Measurements from ENCODE around the gene TNFSF9.
A peak's percentile ranks its signal among the peaks of the same experiment; 100 is the strongest.
"Not testable (repeated sequence)": the region's sequence is repeated elsewhere in the genome, so short reads cannot be mapped to it uniquely, and the experiment has no call there.

TNFSF9 gene

GRCh38 chr19:6532244-6532999 is 1.6 kb downstream of the TNFSF9 start:
- DNase-seq (ENCODE audit: low read depth): no peak

DNA sequence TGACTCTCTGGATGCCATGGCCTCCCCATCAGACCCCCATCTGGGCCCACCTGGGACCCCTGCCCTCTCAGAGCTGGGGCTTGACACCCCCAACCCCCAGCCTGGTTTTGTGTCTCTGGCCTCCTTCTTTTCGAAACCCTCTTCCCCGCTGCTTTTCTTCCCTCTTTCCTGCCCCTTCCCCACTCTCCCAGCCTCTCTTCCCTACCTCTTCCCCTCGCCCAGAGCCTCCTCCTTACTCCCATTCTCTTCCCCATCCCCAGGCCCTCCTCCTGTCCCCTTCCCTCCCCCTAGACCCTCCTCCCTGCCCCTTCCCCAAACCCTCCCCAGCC is 2.1 kb downstream of the TNFSF9 start:
- DNase-seq (ENCODE audit: low read depth): no peak

DNA sequence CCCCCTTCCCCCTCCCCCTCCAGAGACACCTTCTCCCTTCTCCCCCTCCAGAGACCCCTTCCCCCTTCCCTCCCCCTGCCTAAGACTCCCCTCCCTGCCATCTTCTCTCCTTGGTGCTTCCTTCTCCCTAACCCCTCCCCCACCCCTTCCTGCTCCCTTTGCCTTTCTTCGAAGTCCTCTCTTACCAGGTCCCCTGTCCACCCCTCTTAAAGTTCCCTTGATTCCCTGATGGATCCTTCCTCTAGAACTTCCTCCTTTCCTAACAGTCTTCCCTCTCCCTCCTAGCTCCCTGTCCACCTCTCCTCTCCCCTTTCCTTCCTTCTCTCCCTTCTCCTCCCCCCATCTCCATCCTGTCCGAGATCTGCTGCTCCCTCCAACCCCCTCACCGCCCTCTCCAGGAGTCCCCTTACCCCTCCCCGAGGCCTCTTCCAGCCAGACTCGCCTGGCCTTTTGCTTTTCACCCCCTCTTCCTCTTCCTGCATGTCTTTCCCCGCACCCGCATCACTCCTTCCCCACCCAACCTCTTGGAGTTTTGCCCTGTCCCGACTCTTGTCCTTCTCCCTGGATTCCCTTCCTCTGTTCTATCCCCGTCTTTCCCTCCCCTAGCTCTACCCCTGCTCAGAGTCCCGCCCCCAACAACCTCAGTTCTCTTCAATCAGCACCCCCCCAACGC is 3.1 kb downstream of the TNFSF9 start:
- no peak for DNase-seq (ENCODE audit: low read depth)

DNA sequence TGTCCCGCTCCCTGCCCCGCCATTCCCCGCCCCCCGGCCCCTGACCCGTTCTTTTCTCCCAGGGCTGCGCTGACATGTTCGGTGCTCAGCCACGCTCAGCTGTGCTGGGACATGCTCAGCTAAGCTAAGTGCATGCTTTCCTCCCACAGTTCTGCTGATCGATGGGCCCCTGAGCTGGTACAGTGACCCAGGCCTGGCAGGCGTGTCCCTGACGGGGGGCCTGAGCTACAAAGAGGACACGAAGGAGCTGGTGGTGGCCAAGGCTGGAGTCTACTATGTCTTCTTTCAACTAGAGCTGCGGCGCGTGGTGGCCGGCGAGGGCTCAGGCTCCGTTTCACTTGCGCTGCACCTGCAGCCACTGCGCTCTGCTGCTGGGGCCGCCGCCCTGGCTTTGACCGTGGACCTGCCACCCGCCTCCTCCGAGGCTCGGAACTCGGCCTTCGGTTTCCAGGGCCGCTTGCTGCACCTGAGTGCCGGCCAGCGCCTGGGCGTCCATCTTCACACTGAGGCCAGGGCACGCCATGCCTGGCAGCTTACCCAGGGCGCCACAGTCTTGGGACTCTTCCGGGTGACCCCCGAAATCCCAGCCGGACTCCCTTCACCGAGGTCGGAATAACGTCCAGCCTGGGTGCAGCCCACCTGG is 3.7 kb downstream of the TNFSF9 start:
- no peak for DNase-seq (ENCODE audit: low read depth)

DNA sequence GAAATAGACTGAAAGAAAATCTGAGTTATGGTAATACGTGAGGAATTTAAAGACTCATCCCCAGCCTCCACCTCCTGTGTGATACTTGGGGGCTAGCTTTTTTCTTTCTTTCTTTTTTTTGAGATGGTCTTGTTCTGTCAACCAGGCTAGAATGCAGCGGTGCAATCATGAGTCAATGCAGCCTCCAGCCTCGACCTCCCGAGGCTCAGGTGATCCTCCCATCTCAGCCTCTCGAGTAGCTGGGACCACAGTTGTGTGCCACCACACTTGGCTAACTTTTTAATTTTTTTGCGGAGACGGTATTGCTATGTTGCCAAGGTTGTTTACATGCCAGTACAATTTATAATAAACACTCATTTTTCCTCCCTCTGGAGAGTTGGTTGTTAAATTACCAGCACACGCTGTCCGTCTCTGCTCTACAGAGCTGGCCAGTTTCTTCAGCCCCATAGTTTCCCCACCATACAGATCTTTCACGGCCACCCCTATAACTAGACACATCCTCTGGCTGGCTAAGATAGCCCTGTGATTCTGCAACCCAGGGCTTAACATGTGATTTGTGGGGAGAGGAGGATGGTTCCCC is 4.8 kb downstream of the TNFSF9 start:
- no peak for DNase-seq (ENCODE audit: low read depth)

- DNase-seq (ENCODE audit: low read depth): no peak
Observed at GRCh38 chr19:6539514-6539913, 8.7 kb downstream of the TNFSF9 start.

GRCh38 chr19:6540918-6541689 is 10.3 kb downstream of the TNFSF9 start:
- no peak for DNase-seq (ENCODE audit: low read depth)

DNA sequence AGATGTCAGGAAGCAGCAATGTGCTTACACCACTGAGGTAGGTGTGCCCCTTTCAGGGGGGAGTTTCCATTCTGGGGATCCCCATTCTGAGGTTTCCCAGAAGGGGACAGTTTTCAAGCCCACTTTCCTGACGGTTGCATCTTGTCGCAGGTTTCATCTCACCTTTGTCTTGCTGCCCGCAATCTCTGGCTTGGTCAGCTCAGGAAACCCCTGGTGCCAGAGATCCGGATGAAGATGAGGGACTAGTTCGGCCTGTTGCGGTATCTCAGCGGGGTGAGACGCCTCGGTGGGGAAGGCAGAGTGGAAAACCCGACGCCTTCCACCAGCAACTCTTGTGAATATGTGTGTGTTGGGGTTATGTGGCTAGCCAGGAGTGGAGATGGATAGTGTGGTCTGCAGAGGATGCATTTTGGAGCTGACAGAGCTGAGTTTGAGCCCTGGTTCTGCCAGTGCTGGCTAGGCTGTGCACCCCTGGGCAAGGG is 13.1 kb downstream of the TNFSF9 start:
- DNase-seq (ENCODE audit: low read depth): no peak

DNA sequence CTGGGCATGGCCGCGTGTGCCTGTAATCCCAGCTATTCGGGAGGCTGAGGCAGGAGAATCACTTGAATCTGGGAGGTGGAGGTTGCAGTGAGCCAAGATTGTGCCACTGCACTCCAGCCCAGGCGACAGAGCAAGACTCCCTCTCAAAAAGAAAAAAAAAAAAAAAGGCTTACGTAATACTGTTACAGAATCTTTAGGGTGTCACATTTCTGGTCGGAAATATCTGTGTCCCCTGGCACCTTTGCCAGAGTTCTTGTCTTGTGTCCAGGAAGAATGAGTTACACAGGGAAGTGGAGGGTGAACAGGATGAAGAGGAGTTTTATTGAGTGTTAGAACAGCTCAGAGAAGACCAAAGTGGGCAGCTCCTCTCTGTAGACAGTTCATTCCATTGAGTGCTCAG is 19.9 kb downstream of the TNFSF9 start:
- not testable (repeated sequence) for DNase-seq (ENCODE audit: low read depth)

- DNase-seq (ENCODE audit: low read depth): no peak
Observed at GRCh38 chr19:6551091-6551490, 20.3 kb downstream of the TNFSF9 start.

GRCh38 chr19:6551607-6552450 is 21.0 kb downstream of the TNFSF9 start:
- peak; percentile 41 for DNase-seq (ENCODE audit: low read depth)

DNA sequence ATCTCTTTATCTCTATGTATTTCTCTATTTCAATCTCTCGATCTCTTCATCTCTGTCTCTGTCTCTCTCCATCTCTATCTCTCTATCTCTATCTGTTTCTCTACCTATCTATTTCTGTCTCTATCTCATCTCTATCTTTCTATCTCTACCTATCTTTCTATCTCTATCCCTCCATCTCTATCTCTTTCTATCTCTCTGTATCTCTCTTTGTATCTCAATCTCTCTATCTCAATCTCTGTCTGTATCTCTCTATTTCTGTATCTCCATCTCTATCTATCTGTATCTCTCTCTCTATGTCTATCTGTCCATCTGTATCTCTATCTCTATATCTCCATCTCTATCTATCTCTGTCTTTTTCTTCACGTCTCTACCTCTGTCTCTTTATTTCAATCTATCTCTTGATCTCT is 25.2 kb downstream of the TNFSF9 start:
- no peak for DNase-seq (ENCODE audit: low read depth)

- DNase-seq (ENCODE audit: low read depth): no peak
Observed at GRCh38 chr19:6556480-6557195, 25.8 kb downstream of the TNFSF9 start.

DNA sequence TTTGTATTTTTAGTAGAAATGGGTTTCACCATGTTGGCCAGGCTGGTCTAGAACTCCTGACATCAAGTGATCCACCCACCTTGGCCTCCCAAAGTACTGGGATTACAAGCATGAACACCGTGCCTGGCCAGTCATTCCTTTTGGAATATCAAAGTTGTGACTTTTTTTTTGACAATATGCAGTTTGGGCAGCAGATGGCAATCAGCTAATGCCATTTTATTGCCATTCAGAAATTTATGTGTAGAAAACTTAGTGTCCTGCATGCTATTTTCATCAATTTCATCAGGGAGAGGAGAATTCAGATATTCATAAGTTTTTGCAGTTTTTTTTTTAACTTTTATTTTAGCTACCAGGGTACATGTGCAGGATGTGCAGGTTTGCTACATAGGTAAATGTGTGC is 31.6 kb downstream of the TNFSF9 start:
- not testable (repeated sequence) for DNase-seq (ENCODE audit: low read depth)

DNA sequence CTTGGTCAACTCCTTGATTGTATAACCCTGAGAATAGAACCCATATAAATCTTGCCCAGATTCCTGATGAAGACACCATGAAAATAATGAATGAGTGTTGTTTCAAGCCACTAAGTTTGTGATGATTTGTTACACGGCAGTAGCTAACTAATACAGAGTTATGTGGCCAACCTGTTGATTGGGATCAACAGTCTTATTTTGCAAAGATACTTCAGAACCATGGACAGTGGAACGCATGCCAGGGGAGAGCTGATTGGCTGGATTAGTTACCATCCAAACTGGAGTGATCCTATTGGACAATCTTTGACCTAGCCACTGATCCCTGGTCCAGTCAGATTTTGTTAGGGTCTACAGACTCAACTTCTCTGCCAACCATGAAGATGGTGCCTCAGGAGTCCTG is 33.6 kb downstream of the TNFSF9 start:
- no peak for DNase-seq (ENCODE audit: low read depth)

- not testable (repeated sequence) for DNase-seq (ENCODE audit: low read depth)
Observed at GRCh38 chr19:6566727-6567126, 35.9 kb downstream of the TNFSF9 start.

GRCh38 chr19:6568010-6568526 is 37.2 kb downstream of the TNFSF9 start:
- DNase-seq (ENCODE audit: low read depth): no peak

DNA sequence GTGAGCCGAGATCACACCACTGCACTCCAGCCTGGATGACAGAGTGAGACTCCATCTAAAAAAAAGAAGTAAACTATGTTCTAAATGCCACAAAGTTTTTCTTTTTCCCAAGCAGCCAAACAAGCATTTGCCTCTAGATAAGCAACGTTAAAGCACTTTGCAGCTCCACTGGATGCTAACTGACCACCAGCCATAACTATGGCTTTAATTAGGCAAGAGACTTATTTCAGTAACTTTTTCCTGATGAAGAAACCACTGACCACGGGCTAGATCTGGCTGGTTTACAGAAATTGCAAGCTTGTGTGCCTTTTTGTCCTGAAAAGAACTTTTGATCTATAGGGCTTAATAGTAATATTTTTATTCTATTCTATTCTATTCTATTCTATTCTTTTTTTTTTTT is 38.0 kb downstream of the TNFSF9 start:
- DNase-seq (ENCODE audit: low read depth): no peak

DNA sequence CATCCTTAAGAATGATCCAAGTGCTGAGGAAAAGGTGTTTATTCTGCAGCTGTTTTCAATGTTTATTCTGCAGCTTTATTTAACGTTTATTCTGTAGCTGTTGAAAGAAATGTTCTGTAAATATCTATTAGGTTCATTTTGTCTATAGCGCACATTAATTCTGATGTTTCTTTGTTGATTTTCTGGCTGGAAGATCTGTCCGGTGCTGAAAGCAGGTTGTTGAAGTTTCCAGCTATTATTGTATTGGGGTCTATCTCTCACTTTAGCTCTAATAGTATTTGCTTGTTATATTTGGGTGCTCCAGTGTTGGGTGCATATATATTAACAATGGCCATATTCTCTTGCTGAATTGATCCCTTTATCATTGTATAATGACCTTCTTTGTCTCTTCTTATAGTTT is 39.9 kb downstream of the TNFSF9 start:
- no peak for DNase-seq (ENCODE audit: low read depth)

DNA sequence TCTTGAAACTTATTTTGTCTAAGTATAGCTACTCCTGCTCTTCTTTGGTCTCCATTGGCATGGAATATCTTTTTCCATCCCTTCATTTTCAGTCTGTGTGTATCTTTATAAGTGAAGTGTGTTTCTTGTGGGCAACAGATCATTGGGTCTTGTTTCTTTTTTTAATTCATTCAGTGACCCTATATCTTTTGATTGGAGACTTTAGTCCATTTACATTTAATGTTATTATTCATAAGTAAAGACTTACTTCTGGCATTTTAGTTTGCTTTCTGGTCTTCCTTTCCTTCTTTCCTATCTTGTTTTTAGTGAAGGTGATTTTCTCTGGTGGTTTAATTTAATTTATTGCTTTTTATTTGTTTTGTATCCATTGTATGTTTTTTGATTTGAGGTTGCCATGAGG is 40.3 kb downstream of the TNFSF9 start:
- no peak for DNase-seq (ENCODE audit: low read depth)

Measured in stimulated activated CD8-positive, alpha-beta memory T cell treated with anti-CD3 and anti-CD28 coated beads, Interleukin-15, amount 100 ng/mL, for 1 hour (primary cell).